Liver (tissue), 9 donors: ENCODE results near the gene ZNF224. TPM values are rescaled to one million over a fixed set of nuclear protein-coding genes. Genes with fewer than 3 reads are reported as not detected.
A peak's percentile ranks its signal among the peaks of the same experiment; 100 is the strongest.
"Not testable (repeated sequence)": the region's sequence is repeated elsewhere in the genome, so short reads cannot be mapped to it uniquely, and the experiment has no call there.

Experiments
- DNase-seq: peaks from one replicate; pipeline ENCODE4 v3.0.0-alpha.2; 2017; ENCODE audit warnings: low spot score
- H3K27ac ChIP-seq, 2 donors: one replicate each; pipeline ENCODE4 v1.7.0; 2013; ENCODE audit warnings: inconsistent platforms in 2 of 2, low read length in 2 of 2, control low read depth in 1 of 2, low read depth in 1 of 2, mild to moderate bottlenecking in 1 of 2
- H3K27me3 ChIP-seq, 4 donors: one replicate each; pipeline versions ENCODE4 v1.6.1 to v1.7.0; 2013; ENCODE audit warnings: low read length in 3 of 4, inconsistent platforms in 1 of 4, mild to moderate bottlenecking in 1 of 4, moderate library complexity in 1 of 4; ENCODE audit not compliant: control insufficient read depth in 4 of 4, insufficient read depth in 4 of 4
- H3K36me3 ChIP-seq, 4 donors: one replicate each; pipeline versions ENCODE4 v1.6.1 to v1.7.0; 2013; ENCODE audit warnings: low read length in 3 of 4, mild to moderate bottlenecking in 3 of 4, low read depth in 1 of 4, moderate library complexity in 1 of 4; ENCODE audit not compliant: control insufficient read depth in 4 of 4, insufficient read depth in 3 of 4
- H3K4me1 ChIP-seq, 4 donors: one replicate each; pipeline versions ENCODE4 v1.6.1 to v1.7.0; 2013; ENCODE audit warnings: low read length in 3 of 4, mild to moderate bottlenecking in 3 of 4, moderate library complexity in 1 of 4; ENCODE audit not compliant: control insufficient read depth in 4 of 4, insufficient read depth in 4 of 4
- H3K4me3 ChIP-seq, 3 donors: one replicate each; pipeline versions ENCODE4 v1.6.1 to v1.7.0; 2013; ENCODE audit warnings: low read length in 3 of 3, control low read depth in 1 of 3, low read depth in 1 of 3, mild to moderate bottlenecking in 1 of 3
- H3K9ac ChIP-seq, 2 donors: one replicate each; pipeline ENCODE4 v1.7.0; 2013; ENCODE audit warnings: low read length in 2 of 2, mild to moderate bottlenecking in 2 of 2, moderate library complexity in 2 of 2, control low read depth in 1 of 2, low read depth in 1 of 2
- H3K9me3 ChIP-seq, 4 donors: one replicate each; pipeline versions ENCODE4 v1.6.1 to v1.7.0; 2013; ENCODE audit warnings: low read length in 3 of 4; ENCODE audit not compliant: control insufficient read depth in 4 of 4
- CTCF ChIP-seq: fragments of 150-350 bp; IDR thresholded peaks from 2 replicates; pipeline ENCODE4 v1.5.1; 2017; ENCODE audit warnings: improper control_type of control experiment, low read depth, low read length; ENCODE audit not compliant: missing input control
- FOXA1 ChIP-seq: IDR thresholded peaks from 2 replicates; pipeline ENCODE4 v1.6.1; 2016; ENCODE audit warnings: antibody characterized with exemption
- GABPA ChIP-seq, 2 donors: IDR thresholded peaks in 1 of 2; conservative IDR thresholded peaks in 1 of 2; 2 replicates each; pipeline ENCODE4 v1.6.1; 2016; ENCODE audit warnings: antibody characterized with exemption in 2 of 2, mild to moderate bottlenecking in 1 of 2, moderate library complexity in 1 of 2
- JUND ChIP-seq, 2 donors: IDR thresholded peaks; 2 replicates each; pipeline ENCODE4 v1.6.1; 2016; ENCODE audit warnings: antibody characterized with exemption in 2 of 2
- NR2F2 ChIP-seq: IDR thresholded peaks from 2 replicates; pipeline ENCODE4 v1.6.1; 2016; ENCODE audit warnings: antibody characterized with exemption
- RAD21 ChIP-seq, 2 donors: IDR thresholded peaks; 2 replicates each; pipeline ENCODE4 v1.6.1; 2016; ENCODE audit warnings: antibody characterized with exemption in 2 of 2, mild to moderate bottlenecking in 2 of 2
- REST ChIP-seq: IDR thresholded peaks from 2 replicates; pipeline ENCODE4 v1.6.1; 2016; ENCODE audit warnings: antibody characterized with exemption, mild to moderate bottlenecking
- TAF1 ChIP-seq: conservative IDR thresholded peaks from 2 replicates; pipeline ENCODE4 v1.6.1; 2016; ENCODE audit warnings: antibody characterized with exemption, mild to moderate bottlenecking
- WGBS: extraction: QIAGEN DNeasy Blood & Tissue Kit; methylation state at CpG from one replicate; pipeline ENCODE4 v1.1.7; 2013; 5-methylcytosine and 5-hydroxymethylcytosine counted together
- polyA plus RNA-seq, 2 donors: library from polyadenylated mRNA; stranded (reverse) in 1 of 2; unstranded in 1 of 2; fragments of 200-250 nt in 1 of 2; fragments of >200 nt in 1 of 2; fragmentation: Nextera tagmentation in 1 of 2; extraction: Ambion mirVana in 1 of 2; gene quantifications; one replicate each; pipeline versions ENCODE4 v1.2.1 to v1.2.3, GENCODE V29; 2013 to 2015
- total RNA-seq, 2 donors: library from RNA; depleted of rRNA; stranded (reverse); fragments of >200 nt; gene quantifications; one replicate each; pipeline ENCODE4 v1.2.3, GENCODE V29; 2014
- TF ChIP-seq, protein P1 (sequence below): IDR thresholded peaks from 2 replicates; pipeline ENCODE4 v1.6.1; 2016; ENCODE audit warnings: antibody characterized with exemption
- donor health status: healthy.
- donor health status: healthy.
- donor health status: healthy.
- donor health status: healthy.
- donor health status: healthy.

The ZNF224 gene
- total and polyA plus RNA-seq, 4 donors: 4.5 to 20.7 (median 14.9) TPM

DNA sequence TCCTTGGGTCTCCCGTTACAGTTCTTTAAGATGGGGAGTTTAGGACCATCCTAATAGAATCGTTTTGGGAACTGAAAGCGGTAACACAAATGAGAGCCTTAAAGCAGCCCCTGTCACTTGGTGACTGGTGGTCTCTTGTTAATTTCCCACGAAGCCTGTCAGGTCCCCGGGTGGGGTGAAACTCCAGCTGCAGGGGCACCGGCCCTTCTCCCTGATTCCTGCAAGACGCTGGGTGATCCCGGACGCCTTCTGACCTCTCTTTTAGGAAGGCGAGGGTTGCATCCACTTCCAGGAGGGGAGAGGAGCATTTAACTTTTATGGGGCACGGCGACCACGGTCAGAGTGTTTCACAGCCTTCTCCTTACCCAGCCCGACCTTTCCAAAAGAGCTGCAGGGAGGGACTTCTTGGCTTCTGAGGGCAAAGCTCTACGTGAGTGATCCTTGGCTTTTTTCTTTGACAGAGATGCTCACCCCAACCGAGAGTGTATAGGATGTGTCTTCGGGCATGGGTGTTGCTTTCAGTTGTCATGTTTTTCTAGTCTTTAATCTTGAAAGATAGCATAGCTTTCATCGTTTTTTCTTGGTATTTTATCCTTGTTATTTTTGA lies 19.7 kb downstream of the ZNF224 start:
- H3K9ac ChIP-seq: peak overlapping the region; percentile 82 to 84
- whole genome bisulfite sequencing: 4% methylated on average over 18 of the region's 18 CpGs

GRCh38 chr19:44121162-44121561 lies 27.0 kb downstream of the ZNF224 start:
- peaks cover under 1 to 41% (median 19%) of the 10 kb centered on the region in 4 donors for H3K9me3 ChIP-seq
- not testable (repeated sequence) for H3K9ac ChIP-seq, H3K4me3 ChIP-seq, DNase-seq, H3K27ac ChIP-seq, H3K4me1 ChIP-seq, H3K27me3 ChIP-seq
- H3K36me3 ChIP-seq: peaks cover 2 to 71% (median 62%) of the 10 kb centered on the region in 4 donors
- 96% methylated on average over 4 of the region's 4 CpGs for WGBS

More for the DNA sequence above, 19.7 kb downstream of the ZNF224 start:
- DNase-seq: no peak
- Histone ChIP-seq H3K9me3 (peaks cover 5 to 28% (median 16%) of the 10 kb centered on the region in 4 donors), H3K27me3 (no peaks in the 10 kb centered on the region), H3K36me3 (peaks cover 0 to 23% (median 17%) of the 10 kb centered on the region in 4 donors), H3K27ac (peak overlapping the region in 1 of 2 donors; percentile 61), H3K4me1 (peaks cover 2 to 18% (median 15%) of the 10 kb centered on the region in 4 donors), H3K4me3 (peak overlapping the region; percentile 67 to 100 (median 100))
- TF ChIP-seq GABPA (IDR thresholded peaks at IDR 0.05 in 1 of 2, conservative IDR thresholded peaks at IDR 0.05 in 1 of 2) (no peak), CTCF (no peak), TAF1 (no peak), NR2F2 (no peak), JUND (IDR thresholded peaks at IDR 0.05) (no peak), REST (no peak), FOXA1 (no peak), RAD21 (IDR thresholded peaks at IDR 0.05) (no peak)
- TF ChIP-seq, protein P1, sequence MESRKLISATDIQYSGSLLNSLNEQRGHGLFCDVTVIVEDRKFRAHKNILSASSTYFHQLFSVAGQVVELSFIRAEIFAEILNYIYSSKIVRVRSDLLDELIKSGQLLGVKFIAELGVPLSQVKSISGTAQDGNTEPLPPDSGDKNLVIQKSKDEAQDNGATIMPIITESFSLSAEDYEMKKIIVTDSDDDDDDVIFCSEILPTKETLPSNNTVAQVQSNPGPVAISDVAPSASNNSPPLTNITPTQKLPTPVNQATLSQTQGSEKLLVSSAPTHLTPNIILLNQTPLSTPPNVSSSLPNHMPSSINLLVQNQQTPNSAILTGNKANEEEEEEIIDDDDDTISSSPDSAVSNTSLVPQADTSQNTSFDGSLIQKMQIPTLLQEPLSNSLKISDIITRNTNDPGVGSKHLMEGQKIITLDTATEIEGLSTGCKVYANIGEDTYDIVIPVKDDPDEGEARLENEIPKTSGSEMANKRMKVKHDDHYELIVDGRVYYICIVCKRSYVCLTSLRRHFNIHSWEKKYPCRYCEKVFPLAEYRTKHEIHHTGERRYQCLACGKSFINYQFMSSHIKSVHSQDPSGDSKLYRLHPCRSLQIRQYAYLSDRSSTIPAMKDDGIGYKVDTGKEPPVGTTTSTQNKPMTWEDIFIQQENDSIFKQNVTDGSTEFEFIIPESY: no peak
